HepG2 (cell line): ENCODE results near the gene SLA2. TPM values are rescaled to one million over a fixed set of nuclear protein-coding genes. Genes with fewer than 3 reads are reported as not detected.
A peak's percentile ranks its signal among the peaks of the same experiment; 100 is the strongest.

ENCODE experiments used
- ATF1 ChIP-seq: IDR thresholded peaks from 2 replicates; pipeline ENCODE4 v1.6.1; 2016; ENCODE audit warnings: mild to moderate bottlenecking, control low read depth
- ETV6 ChIP-seq: sonication (generic); formaldehyde crosslinking; conservative IDR thresholded peaks from 2 replicates; pipeline ENCODE4 v1.4.0; 2020; ENCODE audit warnings: missing genetic modification reagents
- MED1 ChIP-seq: sonication (generic); formaldehyde crosslinking; IDR thresholded peaks from 2 replicates; pipeline ENCODE4 v1.4.0; 2020; ENCODE audit warnings: missing genetic modification reagents
- SKIL ChIP-seq: sonication (generic); formaldehyde crosslinking; IDR thresholded peaks from 2 replicates; pipeline ENCODE4 v1.8.0; 2022; ENCODE audit warnings: missing genetic modification reagents, mild to moderate bottlenecking, moderate library complexity, borderline replicate concordance
- ZBTB40 ChIP-seq, 2 experiments: fragments of 450-650 bp in 1 of 2; sonication (generic) in 1 of 2; formaldehyde crosslinking in 1 of 2; IDR thresholded peaks; 2 replicates each; pipeline versions ENCODE4 v1.6.1 to v1.8.0; 2016 to 2022; ENCODE audit warnings: antibody characterized with exemption in 1 of 2, mild to moderate bottlenecking in 1 of 2, missing genetic modification reagents in 1 of 2
- ZNF142 ChIP-seq: sonication (generic); formaldehyde crosslinking; IDR thresholded peaks from 2 replicates; pipeline ENCODE4 v1.4.0; 2020; ENCODE audit warnings: missing genetic modification reagents
- ZNF18 ChIP-seq: sonication (generic); formaldehyde crosslinking; IDR thresholded peaks from 2 replicates; pipeline ENCODE4 v1.8.0; 2022; ENCODE audit warnings: mild to moderate bottlenecking, missing genetic modification reagents; ENCODE audit not compliant: insufficient replicate concordance
- ZNF672 ChIP-seq: sonication (generic); formaldehyde crosslinking; IDR thresholded peaks from 2 replicates; pipeline ENCODE4 v1.8.1; 2022; ENCODE audit warnings: missing genetic modification reagents
- polyA plus RNA-seq, 8 experiments: library from polyadenylated mRNA; depleted of rRNA in 3 of 8; stranded (reverse) in 7 of 8; unstranded in 1 of 8; fragments of >200 nt; fragmentation: Illumina TruSeq in 4 of 8; extraction: Trizol in 4 of 8; gene quantifications; 2 replicates each; pipeline versions ENCODE4 v1.2.1 to v1.2.3, GENCODE V29; 2011 to 2016; ENCODE audit warnings: low read depth in 4 of 8, missing spikeins in 1 of 8, mixed read lengths in 1 of 8; ENCODE audit not compliant: insufficient read depth in 1 of 8
- total RNA-seq, 5 experiments: library from RNA; depleted of rRNA; stranded (reverse); fragments of >200 nt; fragmentation: Illumina TruSeq; extraction: Trizol; gene quantifications; 2 replicates each; pipeline ENCODE4 v1.2.3, GENCODE V29; 2016; ENCODE audit warnings: low read depth in 1 of 5

The SLA2 gene
- total and polyA plus RNA-seq, 2 of the 13 experiments (the other 11 are each of a cell fraction or from before 2014, with no cell fraction given): 1.6 to 3.6 TPM

GRCh38 chr20:36605399-36606157 is 40.4 kb downstream of the SLA2 start, which contains the start of gene RAB5IF (continued):
- TF ChIP-seq ZNF142 (peak; percentile 93), MED1 (peak; percentile 93), ZNF672 (no peak), ATF1 (CRISPR knock-in tag) (peak; percentile 95), ZNF18 (peak; percentile 91), SKIL (CRISPR knock-in tag) (no peak), ZBTB40 (IDR thresholded peaks at IDR 0.05) (peak; percentile 78), ZBTB40 (CRISPR knock-in tag; IDR thresholded peaks at IDR 0.05) (peak; percentile 65; the same call in 1 of the 2 replicates), ETV6 (peak; percentile 96; the same call in 1 of the 2 replicates)
